VCaP (cell line): ENCODE results near the gene TEAD1.

Source experiments
- H3K27ac ChIP-seq: fragments of 450-650 bp; 2 replicates; pipeline ENCODE4 v1.5.1; 2017
- TF ChIP-seq, protein P1 (sequence below): fragments of 450-650 bp; conservative IDR thresholded peaks from 2 replicates; pipeline ENCODE4 v1.5.1; 2017; ENCODE audit warnings: mild to moderate bottlenecking, moderate library complexity

The TEAD1 gene

DNA sequence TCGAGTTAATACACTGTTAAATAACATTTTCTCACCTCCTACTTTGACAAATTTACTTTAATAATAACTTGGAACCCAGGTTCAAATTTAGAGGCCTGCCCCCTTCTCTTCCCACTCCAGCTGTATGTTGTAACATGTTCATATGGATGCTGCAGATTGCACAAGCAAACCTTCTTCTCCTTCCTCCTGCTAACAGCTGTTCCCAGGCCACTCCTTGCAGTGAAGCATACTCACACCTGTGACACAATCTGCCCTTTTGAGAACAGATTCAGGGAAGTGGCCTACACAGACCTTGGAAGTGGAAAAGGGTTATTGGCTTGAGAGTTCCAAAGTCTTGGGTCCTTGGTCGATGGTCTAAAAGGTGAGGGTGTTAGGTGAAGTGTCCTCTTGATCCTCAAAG, 131.9 kb downstream of the TEAD1 start:
- no peak overlapping the region for H3K27ac ChIP-seq
- TF ChIP-seq, protein P1, sequence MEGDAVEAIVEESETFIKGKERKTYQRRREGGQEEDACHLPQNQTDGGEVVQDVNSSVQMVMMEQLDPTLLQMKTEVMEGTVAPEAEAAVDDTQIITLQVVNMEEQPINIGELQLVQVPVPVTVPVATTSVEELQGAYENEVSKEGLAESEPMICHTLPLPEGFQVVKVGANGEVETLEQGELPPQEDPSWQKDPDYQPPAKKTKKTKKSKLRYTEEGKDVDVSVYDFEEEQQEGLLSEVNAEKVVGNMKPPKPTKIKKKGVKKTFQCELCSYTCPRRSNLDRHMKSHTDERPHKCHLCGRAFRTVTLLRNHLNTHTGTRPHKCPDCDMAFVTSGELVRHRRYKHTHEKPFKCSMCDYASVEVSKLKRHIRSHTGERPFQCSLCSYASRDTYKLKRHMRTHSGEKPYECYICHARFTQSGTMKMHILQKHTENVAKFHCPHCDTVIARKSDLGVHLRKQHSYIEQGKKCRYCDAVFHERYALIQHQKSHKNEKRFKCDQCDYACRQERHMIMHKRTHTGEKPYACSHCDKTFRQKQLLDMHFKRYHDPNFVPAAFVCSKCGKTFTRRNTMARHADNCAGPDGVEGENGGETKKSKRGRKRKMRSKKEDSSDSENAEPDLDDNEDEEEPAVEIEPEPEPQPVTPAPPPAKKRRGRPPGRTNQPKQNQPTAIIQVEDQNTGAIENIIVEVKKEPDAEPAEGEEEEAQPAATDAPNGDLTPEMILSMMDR, result no peak

GRCh38 chr11:12807621-12808020, 133.4 kb downstream of the TEAD1 start:
- no peak overlapping the region for H3K27ac ChIP-seq
- TF ChIP-seq, protein P1, result no peak

DNA sequence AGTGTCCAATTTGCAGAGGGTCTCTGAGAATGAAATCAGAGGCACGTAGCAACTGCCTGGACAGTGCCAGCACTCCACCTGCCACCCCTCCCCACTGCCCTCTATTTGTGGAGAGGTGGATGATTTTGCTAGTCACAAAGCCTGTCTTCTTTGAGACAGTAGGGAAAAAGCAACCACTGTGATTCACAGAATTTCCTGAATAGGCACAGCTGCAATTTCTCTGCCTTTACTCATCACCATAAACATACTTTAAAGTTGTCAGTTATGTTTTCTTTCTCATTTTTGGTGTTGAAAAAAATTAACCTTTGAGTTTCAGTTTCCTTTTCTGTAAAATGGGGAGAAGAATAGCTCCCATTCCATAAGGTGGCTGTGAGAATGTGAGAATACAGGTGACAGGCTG, 134.3 kb downstream of the TEAD1 start:
- no peak overlapping the region for H3K27ac ChIP-seq
- TF ChIP-seq, protein P1, result no peak

DNA sequence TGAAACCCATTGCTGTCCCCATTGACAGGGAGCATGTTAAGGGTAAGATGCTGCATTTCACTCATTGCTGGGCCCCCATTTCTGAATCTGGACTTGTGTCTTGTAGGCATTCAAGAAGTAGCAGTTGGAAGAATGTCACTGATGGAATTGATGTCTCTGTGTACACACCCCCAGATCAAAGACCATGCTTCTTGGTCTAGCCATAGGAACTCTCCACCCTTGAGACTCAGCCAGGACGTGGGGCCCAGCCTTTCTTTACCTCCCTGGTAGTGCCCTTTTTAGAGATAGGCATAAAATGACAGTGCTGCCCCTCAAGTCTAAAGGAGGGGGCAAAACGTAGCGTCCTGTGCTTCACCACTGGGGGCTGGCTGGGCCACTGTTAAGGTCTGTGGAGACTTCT, 135.1 kb downstream of the TEAD1 start:
- no peak overlapping the region for H3K27ac ChIP-seq
- TF ChIP-seq, protein P1, result no peak

GRCh38 chr11:12809864-12810567, 135.8 kb downstream of the TEAD1 start:
- no peak overlapping the region for H3K27ac ChIP-seq
- TF ChIP-seq, protein P1, result no peak

DNA sequence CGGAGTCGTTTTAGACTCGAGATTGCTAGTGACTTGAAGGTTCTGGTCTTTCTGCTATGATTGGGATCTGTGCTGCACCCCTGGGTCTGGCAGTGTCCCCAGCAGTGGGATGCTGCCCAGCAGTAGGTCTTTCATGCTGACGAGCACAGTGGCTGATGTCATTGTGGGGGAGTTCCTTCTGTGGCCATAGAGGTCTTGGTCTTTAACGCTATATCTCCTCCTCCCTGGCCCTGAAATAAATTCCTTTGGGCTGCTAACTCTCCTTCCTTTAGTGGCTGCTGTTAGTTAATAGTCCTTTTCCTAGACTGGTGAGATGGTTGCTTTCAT, 136.3 kb downstream of the TEAD1 start:
- TF ChIP-seq, protein P1, result no peak
- H3K27ac ChIP-seq, result no peak overlapping the region

DNA sequence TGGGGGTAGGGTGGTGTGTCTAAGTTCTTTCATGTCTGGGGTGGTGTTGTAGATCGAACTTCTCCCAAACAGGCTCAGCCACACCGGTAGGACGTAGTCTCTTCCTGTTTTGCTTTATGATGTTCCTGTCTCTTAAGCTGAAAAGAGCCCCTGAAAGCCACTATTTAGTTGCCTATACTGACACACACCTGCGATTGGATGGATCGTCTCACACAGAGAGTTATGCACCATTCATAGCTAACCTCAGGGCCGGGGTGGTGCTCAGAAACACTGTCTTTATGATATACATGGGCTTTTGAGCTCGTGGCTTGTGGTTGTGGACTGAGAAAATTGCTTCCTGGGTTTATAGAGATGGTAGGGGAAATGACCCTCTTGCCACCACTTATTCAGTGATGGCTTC, 137.6 kb downstream of the TEAD1 start:
- TF ChIP-seq, protein P1, result no peak
- no peak overlapping the region for H3K27ac ChIP-seq
